Measurements from ENCODE around the gene PRPF40B.
A peak's percentile ranks its signal among the peaks of the same experiment; 100 is the strongest.

PRPF40B gene

DNA sequence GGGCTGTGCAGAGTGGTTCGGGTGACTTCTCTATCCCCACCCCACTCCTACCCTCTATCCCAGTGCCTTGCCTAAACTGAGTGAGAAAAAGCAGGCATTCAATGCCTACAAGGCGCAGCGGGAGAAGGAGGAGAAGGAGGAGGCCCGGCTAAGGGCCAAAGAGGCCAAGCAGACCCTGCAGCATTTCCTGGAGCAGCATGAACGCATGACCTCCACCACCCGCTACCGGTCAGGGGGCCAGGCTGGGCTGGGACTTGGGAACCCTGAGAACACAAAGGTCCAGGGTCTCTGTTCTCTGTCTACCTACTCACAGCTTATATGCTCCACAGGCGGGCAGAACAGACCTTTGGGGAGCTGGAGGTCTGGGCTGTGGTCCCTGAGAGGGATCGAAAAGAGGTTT, 11.7 kb downstream of the PRPF40B start:
- H3K9me3 ChIP-seq = no peaks in the 10 kb centered on the region
- no peak overlapping the region for H3K4me2 ChIP-seq
- H3K27ac ChIP-seq = no peak overlapping the region
- peaks cover 14% of the 10 kb centered on the region for H3K4me1 ChIP-seq
- H3K4me3 ChIP-seq = no peak overlapping the region
- no peaks in the 10 kb centered on the region for H3K27me3 ChIP-seq
- no peaks in the 10 kb centered on the region for H4K20me1 ChIP-seq
- TF ChIP-seq Cebpa-rat (IDR thresholded peaks at IDR 0.05) = no peak
- H3K9ac ChIP-seq = no peak overlapping the region
- H3K36me3 ChIP-seq = peaks cover 6% of the 10 kb centered on the region; the same call in 1 of the 2 replicates

DNA sequence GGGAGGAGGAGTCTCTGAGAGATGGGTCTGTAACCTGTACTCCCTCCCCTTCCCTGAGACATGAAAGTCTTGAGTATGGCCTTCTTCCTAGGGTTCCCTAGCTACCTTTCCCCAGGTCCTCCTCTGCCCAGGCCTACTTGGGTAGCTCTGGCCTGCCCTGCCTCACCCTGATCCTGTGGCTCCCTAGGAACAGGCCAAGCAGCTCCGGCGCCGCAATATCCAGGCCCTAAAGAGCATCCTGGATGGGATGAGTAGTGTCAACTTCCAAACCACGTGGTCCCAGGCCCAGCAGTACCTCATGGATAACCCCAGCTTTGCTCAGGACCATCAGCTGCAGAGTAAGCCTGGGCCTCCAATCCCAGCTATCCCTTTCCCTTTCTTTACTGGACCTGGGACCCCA, 12.3 kb downstream of the PRPF40B start:
- Histone ChIP-seq H3K4me1 (peaks cover 14% of the 10 kb centered on the region), H3K4me2 (no peak overlapping the region), H4K20me1 (no peaks in the 10 kb centered on the region), H3K27ac (no peak overlapping the region), H3K4me3 (no peak overlapping the region), H3K27me3 (no peaks in the 10 kb centered on the region), H3K9ac (no peak overlapping the region), H3K9me3 (no peaks in the 10 kb centered on the region), H3K36me3 (peaks cover 6% of the 10 kb centered on the region; the same call in 1 of the 2 replicates)
- no peak for TF ChIP-seq Cebpa-rat (IDR thresholded peaks at IDR 0.05)

DNA sequence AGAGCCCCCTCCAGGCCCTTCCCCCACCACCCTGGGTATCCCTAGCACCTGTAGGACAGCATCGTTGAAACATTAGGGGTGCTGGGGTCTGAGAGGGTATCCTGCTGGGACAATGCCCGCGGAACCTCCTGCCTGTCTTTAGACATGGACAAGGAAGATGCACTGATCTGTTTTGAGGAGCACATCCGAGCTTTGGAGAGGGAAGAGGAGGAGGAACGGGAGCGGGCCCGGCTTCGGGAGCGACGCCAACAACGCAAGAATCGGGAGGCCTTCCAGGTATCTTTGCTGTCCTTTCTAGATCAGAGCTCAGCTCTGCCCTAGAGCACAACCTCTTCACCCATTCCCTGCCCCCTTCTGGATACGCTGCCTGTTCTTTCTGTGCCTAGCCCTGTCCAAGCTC, 13.2 kb downstream of the PRPF40B start:
- Histone ChIP-seq H3K4me2 (no peak overlapping the region), H3K4me1 (peaks cover 14% of the 10 kb centered on the region), H3K27me3 (no peaks in the 10 kb centered on the region), H3K4me3 (no peak overlapping the region), H4K20me1 (no peaks in the 10 kb centered on the region), H3K9ac (0 out of 2 replicates have a peak overlapping the region, but pooled peaks have one; percentile 11), H3K27ac (no peak overlapping the region), H3K36me3 (peaks cover 6% of the 10 kb centered on the region; the same call in 1 of the 2 replicates), H3K9me3 (no peaks in the 10 kb centered on the region)
- TF ChIP-seq Cebpa-rat (IDR thresholded peaks at IDR 0.05) = no peak

DNA sequence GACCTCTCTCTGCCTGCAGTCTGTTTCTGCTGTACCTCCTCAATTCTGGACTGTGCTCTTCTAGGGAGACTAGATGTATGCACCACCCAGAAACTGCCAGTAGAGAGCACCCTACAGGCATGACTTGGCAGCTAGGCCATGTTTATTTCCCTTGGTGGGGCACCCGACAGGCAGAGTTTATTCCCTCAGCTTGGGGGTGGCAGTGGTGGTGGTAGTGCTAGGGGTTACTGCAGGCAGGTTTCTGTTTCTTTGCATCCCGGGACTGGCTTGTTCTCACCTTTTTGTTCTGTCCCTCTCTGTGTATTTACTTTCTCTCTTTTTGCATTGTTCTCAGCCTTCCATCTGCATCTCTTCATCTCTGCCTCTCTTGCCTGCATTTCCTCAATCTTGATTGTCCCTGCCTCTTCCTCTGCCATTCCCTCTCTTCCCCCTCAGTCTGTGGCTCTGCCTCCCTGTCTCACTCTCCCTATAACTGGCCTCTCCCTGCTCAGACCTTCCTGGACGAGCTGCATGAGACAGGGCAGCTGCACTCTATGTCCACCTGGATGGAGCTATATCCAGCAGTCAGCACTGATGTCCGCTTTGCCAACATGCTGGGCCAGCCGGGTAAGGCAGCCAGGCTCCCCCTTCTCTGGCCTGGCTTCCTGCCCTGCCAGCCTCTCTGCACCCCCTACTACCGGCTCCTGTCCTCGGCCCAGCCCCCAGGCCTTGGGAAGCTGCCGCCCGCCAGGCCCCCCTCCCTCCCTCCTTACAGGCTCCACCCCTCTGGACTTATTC, 13.8 kb downstream of the PRPF40B start:
- no peak overlapping the region for H3K27ac ChIP-seq
- peaks cover 9% of the 10 kb centered on the region; the same call in 1 of the 2 replicates for H3K36me3 ChIP-seq
- no peaks in the 10 kb centered on the region for H3K9me3 ChIP-seq
- no peak overlapping the region for H3K4me3 ChIP-seq
- no peaks in the 10 kb centered on the region for H4K20me1 ChIP-seq
- H3K4me1 ChIP-seq = peaks cover 14% of the 10 kb centered on the region
- H3K4me2 ChIP-seq = peak overlapping the region; percentile 56
- no peaks in the 10 kb centered on the region for H3K27me3 ChIP-seq
- no peak overlapping the region for H3K9ac ChIP-seq
- no peak for TF ChIP-seq Cebpa-rat (IDR thresholded peaks at IDR 0.05)

DNA sequence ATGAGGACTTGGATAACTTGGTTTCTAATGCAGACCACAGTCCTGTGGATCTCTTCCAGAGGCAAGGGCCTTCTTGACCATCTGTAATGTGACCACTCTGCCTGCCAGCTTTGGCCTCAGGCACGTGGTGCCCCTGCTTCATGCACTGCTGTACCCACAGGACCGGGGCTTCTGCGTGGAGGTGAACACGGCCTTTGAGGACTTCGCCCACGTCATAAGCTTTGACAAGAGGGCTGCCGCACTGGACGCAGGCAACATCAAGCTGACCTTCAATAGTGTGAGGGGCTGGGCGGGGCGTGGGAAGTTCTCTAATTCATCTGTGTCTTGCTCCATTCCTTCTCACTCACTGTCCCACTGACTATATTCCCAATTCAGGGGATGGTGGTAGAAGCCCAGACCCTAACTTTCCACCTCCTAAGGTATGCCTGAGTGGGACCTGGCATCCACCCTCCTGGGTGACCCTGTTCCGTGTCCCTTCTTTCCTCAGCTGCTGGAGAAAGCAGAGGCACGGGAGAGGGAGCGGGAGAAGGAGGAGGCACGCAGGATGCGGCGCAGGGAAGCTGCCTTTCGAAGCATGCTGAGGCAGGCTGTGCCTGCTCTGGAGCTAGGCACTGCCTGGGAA, 18.5 kb downstream of the PRPF40B start:
- Histone ChIP-seq H3K36me3 (peaks cover 43% of the 10 kb centered on the region), H3K4me3 (no peak overlapping the region), H3K4me1 (peaks cover 41% of the 10 kb centered on the region), H3K9ac (no peak overlapping the region), H4K20me1 (no peaks in the 10 kb centered on the region), H3K27ac (no peak overlapping the region), H3K4me2 (no peak overlapping the region), H3K27me3 (no peaks in the 10 kb centered on the region), H3K9me3 (no peaks in the 10 kb centered on the region)
- TF ChIP-seq Cebpa-rat (IDR thresholded peaks at IDR 0.05) = no peak

DNA sequence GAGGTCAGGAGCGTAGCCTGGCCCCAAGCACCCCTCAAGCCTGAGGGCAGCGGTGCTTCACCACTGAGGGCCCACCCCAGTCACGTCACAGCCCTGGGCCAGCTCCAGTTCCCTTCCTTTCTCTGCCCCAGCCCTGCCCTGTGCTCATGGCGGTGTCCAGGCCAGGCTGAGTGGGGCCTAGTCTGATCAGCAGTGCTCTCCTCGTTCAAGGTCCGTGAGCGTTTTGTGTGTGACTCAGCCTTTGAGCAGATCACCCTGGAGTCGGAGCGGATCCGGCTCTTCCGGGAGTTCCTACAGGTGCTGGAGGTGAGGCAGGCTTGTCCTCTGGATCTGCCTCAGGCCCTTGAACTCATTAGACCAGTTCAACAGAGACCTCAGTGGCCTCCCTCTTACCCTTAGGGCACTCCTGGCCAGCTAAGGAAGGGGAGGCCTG, 19.0 kb downstream of the PRPF40B start:
- Histone ChIP-seq H3K4me2 (no peak overlapping the region), H3K27ac (no peak overlapping the region), H3K36me3 (peaks cover 44% of the 10 kb centered on the region), H3K9me3 (no peaks in the 10 kb centered on the region), H4K20me1 (no peaks in the 10 kb centered on the region), H3K9ac (peak overlapping the region; percentile 20; the same call in 1 of the 2 replicates), H3K4me3 (no peak overlapping the region), H3K4me1 (peaks cover 41% of the 10 kb centered on the region), H3K27me3 (no peaks in the 10 kb centered on the region)
- no peak for TF ChIP-seq Cebpa-rat (IDR thresholded peaks at IDR 0.05)

DNA sequence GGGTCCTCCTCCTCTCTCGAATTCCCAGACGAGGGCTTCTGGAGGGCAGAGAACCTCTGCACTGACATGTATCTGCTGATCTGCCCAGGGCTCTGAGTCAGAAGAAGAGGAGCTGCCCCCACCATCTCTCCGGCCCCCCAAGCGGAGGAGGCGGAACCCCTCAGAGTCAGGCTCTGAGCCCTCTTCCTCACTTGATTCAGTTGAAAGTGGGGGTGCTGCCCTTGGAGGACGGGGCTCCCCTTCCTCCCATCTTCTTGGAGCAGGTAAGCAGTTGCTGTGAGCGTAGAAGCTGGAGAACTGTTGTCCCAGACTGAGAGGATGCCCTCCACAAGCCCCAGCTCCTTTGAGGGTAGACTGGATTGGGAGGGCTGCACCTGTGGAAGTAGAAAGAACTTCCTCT, 19.8 kb downstream of the PRPF40B start:
- no peak overlapping the region for H3K27ac ChIP-seq
- H3K9me3 ChIP-seq = no peaks in the 10 kb centered on the region
- no peaks in the 10 kb centered on the region for H4K20me1 ChIP-seq
- peaks cover 44% of the 10 kb centered on the region for H3K36me3 ChIP-seq
- peak overlapping the region; percentile 20; the same call in 1 of the 2 replicates for H3K9ac ChIP-seq
- H3K4me1 ChIP-seq = peaks cover 43% of the 10 kb centered on the region
- H3K4me3 ChIP-seq = no peak overlapping the region
- no peaks in the 10 kb centered on the region for H3K27me3 ChIP-seq
- TF ChIP-seq Cebpa-rat (IDR thresholded peaks at IDR 0.05) = no peak
- no peak overlapping the region for H3K4me2 ChIP-seq

DNA sequence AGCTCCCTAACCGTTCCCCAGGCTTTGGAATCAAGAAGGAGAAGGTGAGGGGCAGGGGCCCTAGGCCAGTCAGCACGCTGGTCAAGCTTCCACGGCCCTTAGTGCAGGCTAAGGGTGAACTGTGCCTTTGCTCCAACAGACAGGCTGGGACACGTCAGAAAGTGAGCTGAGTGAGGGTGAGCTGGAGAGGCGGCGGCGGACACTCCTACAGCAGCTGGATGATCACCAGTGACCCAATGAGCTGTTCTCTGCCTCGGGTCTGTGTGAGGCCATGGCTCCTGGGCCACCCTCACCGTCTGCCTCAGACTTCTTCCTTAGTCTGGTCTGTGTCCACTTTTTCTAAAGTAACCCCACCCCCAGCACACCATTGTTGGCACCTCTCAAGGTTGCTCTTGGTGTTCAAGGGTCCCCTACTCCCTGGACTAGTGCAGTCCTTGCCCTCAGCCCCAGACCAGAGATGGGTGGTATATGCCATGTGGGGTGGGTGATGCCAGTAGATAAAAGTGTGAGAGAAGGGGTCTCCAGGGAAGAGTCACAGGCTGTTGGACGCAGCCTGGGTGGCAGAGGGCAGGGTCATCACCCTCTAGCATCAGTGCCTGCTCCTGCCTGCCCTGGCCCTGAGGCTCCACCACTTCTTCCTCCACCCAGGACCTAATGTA, 20.7 kb downstream of the PRPF40B start:
- no peak overlapping the region for H3K4me3 ChIP-seq
- no peaks in the 10 kb centered on the region for H3K9me3 ChIP-seq
- H3K9ac ChIP-seq = peak overlapping the region; percentile 31; the same call in 1 of the 2 replicates
- H3K36me3 ChIP-seq = peaks cover 54% of the 10 kb centered on the region
- no peaks in the 10 kb centered on the region for H3K27me3 ChIP-seq
- peaks cover 53% of the 10 kb centered on the region for H3K4me1 ChIP-seq
- H3K27ac ChIP-seq = peak overlapping the region; percentile 62
- no peaks in the 10 kb centered on the region for H4K20me1 ChIP-seq
- no peak for TF ChIP-seq Cebpa-rat (IDR thresholded peaks at IDR 0.05)
- H3K4me2 ChIP-seq = peak overlapping the region; percentile 65

DNA sequence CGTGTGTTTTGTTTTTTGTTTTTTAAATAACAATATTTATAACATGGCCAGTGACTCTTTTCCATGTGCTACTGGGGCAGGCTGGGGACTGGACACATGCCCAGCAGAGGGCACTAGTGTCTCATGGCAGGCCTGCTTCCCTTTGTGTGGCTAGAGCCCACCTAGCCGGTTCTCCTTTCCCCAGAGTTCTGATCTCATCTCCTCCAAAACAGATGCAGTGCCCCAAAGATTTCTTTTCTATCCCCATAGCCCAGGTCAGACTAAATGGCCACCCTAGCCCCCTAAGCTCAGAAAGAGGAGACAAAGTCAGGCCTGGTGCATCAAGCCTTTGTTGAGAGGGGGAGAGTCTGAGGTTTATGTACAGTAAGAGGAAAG, 21.2 kb downstream of the PRPF40B start:
- no peak overlapping the region for H3K4me3 ChIP-seq
- no peaks in the 10 kb centered on the region for H3K27me3 ChIP-seq
- peaks cover 58% of the 10 kb centered on the region for H3K4me1 ChIP-seq
- no peak for TF ChIP-seq Cebpa-rat (IDR thresholded peaks at IDR 0.05)
- no peaks in the 10 kb centered on the region for H3K9me3 ChIP-seq
- peaks cover 59% of the 10 kb centered on the region for H3K36me3 ChIP-seq
- peak overlapping the region; percentile 67 for H3K4me2 ChIP-seq
- no peaks in the 10 kb centered on the region for H4K20me1 ChIP-seq
- peak overlapping the region; percentile 31; the same call in 1 of the 2 replicates for H3K9ac ChIP-seq
- H3K27ac ChIP-seq = peak overlapping the region; percentile 62
